ENCODE data around the gene HMGB4.

Gene HMGB4

GRCh38 chr1:33826711-33827110 is 37.2 kb upstream of the HMGB4 start:
- Histone ChIP-seq H3K4me3 (no peak overlapping the region), H3K27me3 (ENCODE audit: low read depth) (no peaks in the 10 kb centered on the region), H3K9me3 (no peaks in the 10 kb centered on the region), H3K36me3 (replicated peaks) (no peaks in the 10 kb centered on the region), H3K4me1 (no peaks in the 10 kb centered on the region)
- in situ Hi-C loops (cut with MboI; ENCODE audit: low sequenced_read_pairs), result no loop called here
- no peak for DNase-seq (ENCODE audit: low spot score in 2 of 2)

DNA sequence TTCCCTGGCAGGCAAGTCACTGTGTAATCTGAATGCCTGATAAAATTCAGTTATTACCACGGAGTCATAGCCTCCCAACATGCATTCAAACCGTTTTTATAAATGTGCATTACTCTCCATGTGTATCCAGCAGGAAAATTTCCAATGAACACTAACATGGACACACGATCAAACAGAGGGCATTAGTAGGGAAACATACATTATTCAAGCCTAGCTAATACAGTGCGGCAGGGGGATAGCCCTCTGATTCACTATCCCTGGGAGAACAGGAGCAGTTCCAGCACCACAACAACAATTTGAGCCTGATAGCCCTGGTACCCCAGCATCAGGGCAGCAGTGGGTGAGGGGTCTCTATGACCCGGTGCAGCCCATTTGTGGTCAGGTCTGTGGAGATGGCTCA is 35.8 kb upstream of the HMGB4 start:
- Histone ChIP-seq H3K4me1 (no peaks in the 10 kb centered on the region), H3K9me3 (no peaks in the 10 kb centered on the region), H3K27me3 (ENCODE audit: low read depth) (no peaks in the 10 kb centered on the region), H3K36me3 (replicated peaks) (no peaks in the 10 kb centered on the region), H3K4me3 (no peak overlapping the region)
- no peak for DNase-seq (ENCODE audit: low spot score in 2 of 2)
- in situ Hi-C loops (cut with MboI; ENCODE audit: low sequenced_read_pairs), result no loop called here

- no peaks in the 10 kb centered on the region for H3K9me3 ChIP-seq
- DNase-seq (ENCODE audit: low spot score in 2 of 2), result no peak
- no peaks in the 10 kb centered on the region for H3K27me3 ChIP-seq (ENCODE audit: low read depth)
- H3K4me3 ChIP-seq, result no peak overlapping the region
- in situ Hi-C loops (cut with MboI; ENCODE audit: low sequenced_read_pairs), result no loop called here
- no peaks in the 10 kb centered on the region for H3K36me3 ChIP-seq (replicated peaks)
- H3K4me1 ChIP-seq, result no peaks in the 10 kb centered on the region
Measured at GRCh38 chr1:33828654-33829053, 35.2 kb upstream of the HMGB4 start.

DNA sequence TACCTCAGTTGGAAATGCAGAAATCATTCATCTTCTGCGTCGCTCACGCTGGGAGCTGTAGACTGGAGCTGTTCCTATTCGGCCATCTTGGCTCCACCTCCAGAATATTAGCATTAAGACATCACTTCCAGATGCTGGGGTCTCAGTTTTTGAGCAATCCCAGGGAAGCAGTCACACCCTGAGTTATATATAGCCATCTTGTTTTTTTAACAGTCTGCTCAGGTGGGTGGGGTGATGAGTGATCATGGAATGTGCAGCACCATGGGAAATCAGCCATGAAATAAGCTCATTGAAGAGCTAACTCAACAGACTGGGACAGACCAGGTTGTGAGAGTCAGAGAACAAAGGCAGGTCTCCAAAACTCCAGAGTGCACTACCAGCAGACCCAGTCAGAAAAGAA is 27.0 kb upstream of the HMGB4 start:
- Histone ChIP-seq H3K4me1 (no peaks in the 10 kb centered on the region), H3K4me3 (no peak overlapping the region), H3K9me3 (no peaks in the 10 kb centered on the region), H3K36me3 (replicated peaks) (no peaks in the 10 kb centered on the region), H3K27me3 (ENCODE audit: low read depth) (no peaks in the 10 kb centered on the region)
- DNase-seq (ENCODE audit: low spot score in 2 of 2), result no peak
- in situ Hi-C loops (cut with MboI; ENCODE audit: low sequenced_read_pairs), result no loop called here

DNA sequence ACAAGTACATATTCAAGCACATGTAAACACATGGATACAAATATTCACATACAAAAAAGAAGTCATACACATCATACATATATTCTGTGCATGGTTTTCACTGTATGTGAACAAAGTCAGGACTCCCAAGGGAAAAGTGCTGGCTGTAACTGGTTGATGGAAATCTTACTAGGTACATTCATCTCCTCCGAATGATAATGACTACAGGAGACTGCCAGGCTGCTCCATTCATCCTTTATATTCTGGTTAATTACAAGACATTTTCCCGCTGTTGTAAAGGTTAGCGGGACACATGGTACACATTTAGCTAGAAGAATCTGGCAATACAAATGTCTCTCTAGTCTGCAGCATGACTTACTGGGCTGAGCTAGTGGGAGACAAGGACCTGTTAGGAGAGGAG is 26.2 kb upstream of the HMGB4 start:
- no peak for DNase-seq (ENCODE audit: low spot score in 2 of 2)
- no peak overlapping the region for H3K4me3 ChIP-seq
- H3K27me3 ChIP-seq (ENCODE audit: low read depth), result no peaks in the 10 kb centered on the region
- H3K36me3 ChIP-seq (replicated peaks), result no peaks in the 10 kb centered on the region
- no peaks in the 10 kb centered on the region for H3K9me3 ChIP-seq
- in situ Hi-C loops (cut with MboI; ENCODE audit: low sequenced_read_pairs), result no loop called here
- H3K4me1 ChIP-seq, result no peaks in the 10 kb centered on the region

DNA sequence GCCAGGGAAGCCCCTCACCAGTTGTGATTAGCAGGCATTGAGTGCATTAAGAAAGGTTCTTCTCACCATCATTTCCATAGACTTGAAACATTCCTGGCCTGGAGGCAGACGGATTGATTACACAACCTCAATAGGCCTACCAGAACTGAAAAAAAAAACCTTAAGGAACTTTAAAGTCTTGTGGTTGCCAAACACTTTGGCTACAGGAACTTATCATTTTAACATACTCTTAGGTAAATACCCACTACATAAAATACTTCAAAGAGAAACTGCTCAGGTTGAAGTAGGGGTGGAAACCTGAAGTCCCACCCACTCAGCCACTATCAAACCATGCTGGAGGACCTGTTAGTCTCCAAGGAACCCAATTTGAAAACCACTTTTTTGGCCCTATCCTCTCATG is 22.4 kb upstream of the HMGB4 start:
- in situ Hi-C loops (cut with MboI; ENCODE audit: low sequenced_read_pairs), result no loop called here
- DNase-seq (ENCODE audit: low spot score in 2 of 2), result no peak

GRCh38 chr1:33842348-33842747 is 21.5 kb upstream of the HMGB4 start:
- Histone ChIP-seq H3K4me3 (no peak overlapping the region), H3K4me1 (no peaks in the 10 kb centered on the region), H3K27me3 (ENCODE audit: low read depth) (no peaks in the 10 kb centered on the region), H3K9me3 (no peaks in the 10 kb centered on the region), H3K36me3 (replicated peaks) (no peaks in the 10 kb centered on the region)
- DNase-seq (ENCODE audit: low spot score in 2 of 2), result no peak
- in situ Hi-C loops (cut with MboI; ENCODE audit: low sequenced_read_pairs), result no loop called here

More for the DNA sequence above, 22.4 kb upstream of the HMGB4 start:
- Histone ChIP-seq H3K27me3 (ENCODE audit: low read depth) (no peaks in the 10 kb centered on the region), H3K4me3 (no peak overlapping the region), H3K36me3 (replicated peaks) (no peaks in the 10 kb centered on the region), H3K4me1 (no peaks in the 10 kb centered on the region), H3K9me3 (no peaks in the 10 kb centered on the region)

- Histone ChIP-seq H3K4me3 (no peak overlapping the region), H3K27me3 (ENCODE audit: low read depth) (no peaks in the 10 kb centered on the region), H3K9me3 (no peaks in the 10 kb centered on the region), H3K4me1 (no peaks in the 10 kb centered on the region), H3K36me3 (replicated peaks) (no peaks in the 10 kb centered on the region)
- in situ Hi-C loops (cut with MboI; ENCODE audit: low sequenced_read_pairs), result no loop called here
- no peak for DNase-seq (ENCODE audit: low spot score in 2 of 2)
Measured at GRCh38 chr1:33844166-33844565, 19.7 kb upstream of the HMGB4 start.

GRCh38 chr1:33846861-33847260 is 17.0 kb upstream of the HMGB4 start:
- no peak overlapping the region for H3K4me3 ChIP-seq

GRCh38 chr1:33848205-33848937 is 15.5 kb upstream of the HMGB4 start:
- H3K36me3 ChIP-seq (replicated peaks), result no peaks in the 10 kb centered on the region
- H3K4me3 ChIP-seq, result no peak overlapping the region
- H3K27me3 ChIP-seq (ENCODE audit: low read depth), result no peaks in the 10 kb centered on the region
- DNase-seq (ENCODE audit: low spot score in 2 of 2), result no peak
- H3K4me1 ChIP-seq, result no peaks in the 10 kb centered on the region
- in situ Hi-C loops (cut with MboI; ENCODE audit: low sequenced_read_pairs), result no loop called here
- no peaks in the 10 kb centered on the region for H3K9me3 ChIP-seq

More at GRCh38 chr1:33846861-33847260, 17.0 kb upstream of the HMGB4 start:
- H3K27me3 ChIP-seq (ENCODE audit: low read depth), result no peaks in the 10 kb centered on the region
- H3K4me1 ChIP-seq, result no peaks in the 10 kb centered on the region
- no peaks in the 10 kb centered on the region for H3K36me3 ChIP-seq (replicated peaks)
- DNase-seq (ENCODE audit: low spot score in 2 of 2), result no peak
- in situ Hi-C loops (cut with MboI; ENCODE audit: low sequenced_read_pairs), result no loop called here
- H3K9me3 ChIP-seq, result no peaks in the 10 kb centered on the region

- in situ Hi-C loops (cut with MboI; ENCODE audit: low sequenced_read_pairs), result no loop called here
Measured at GRCh38 chr1:33849211-33849610, 14.7 kb upstream of the HMGB4 start.

GRCh38 chr1:33850481-33850880 is 13.4 kb upstream of the HMGB4 start:
- Histone ChIP-seq H3K36me3 (replicated peaks) (no peaks in the 10 kb centered on the region), H3K4me3 (no peak overlapping the region), H3K9me3 (no peaks in the 10 kb centered on the region), H3K4me1 (no peaks in the 10 kb centered on the region), H3K27me3 (ENCODE audit: low read depth) (no peaks in the 10 kb centered on the region)
- DNase-seq (ENCODE audit: low spot score in 2 of 2), result no peak
- in situ Hi-C loops (cut with MboI; ENCODE audit: low sequenced_read_pairs), result no loop called here

More at GRCh38 chr1:33849211-33849610, 14.7 kb upstream of the HMGB4 start:
- no peaks in the 10 kb centered on the region for H3K27me3 ChIP-seq (ENCODE audit: low read depth)
- no peaks in the 10 kb centered on the region for H3K9me3 ChIP-seq
- no peak overlapping the region for H3K4me3 ChIP-seq
- no peaks in the 10 kb centered on the region for H3K36me3 ChIP-seq (replicated peaks)
- no peak for DNase-seq (ENCODE audit: low spot score in 2 of 2)
- no peaks in the 10 kb centered on the region for H3K4me1 ChIP-seq

DNA sequence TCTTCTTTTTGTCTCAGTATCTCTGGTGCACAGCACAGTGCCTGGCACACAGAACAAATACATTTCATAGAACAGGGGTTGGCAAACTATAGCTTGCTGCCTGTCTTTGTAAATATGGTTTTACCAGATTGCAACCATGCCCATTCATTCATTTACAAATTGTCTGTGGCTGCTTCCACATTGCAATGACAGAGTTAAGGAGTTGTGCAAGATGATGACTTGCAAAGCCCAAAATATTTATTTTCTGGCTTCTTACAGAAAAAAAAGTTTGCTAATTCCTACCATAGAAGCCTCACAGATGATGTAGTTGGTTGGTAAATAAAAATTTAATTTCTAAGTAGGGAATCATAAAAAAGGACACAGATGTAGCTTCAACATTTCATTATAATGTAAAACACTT is 11.2 kb upstream of the HMGB4 start:
- Histone ChIP-seq H3K9me3 (no peaks in the 10 kb centered on the region), H3K4me1 (no peaks in the 10 kb centered on the region), H3K36me3 (replicated peaks) (no peaks in the 10 kb centered on the region), H3K4me3 (no peak overlapping the region), H3K27me3 (ENCODE audit: low read depth) (no peaks in the 10 kb centered on the region)
- in situ Hi-C loops (cut with MboI; ENCODE audit: low sequenced_read_pairs), result no loop called here
- no peak for DNase-seq (ENCODE audit: low spot score in 2 of 2)

- Histone ChIP-seq H3K4me1 (no peaks in the 10 kb centered on the region), H3K4me3 (no peak overlapping the region), H3K36me3 (replicated peaks) (no peaks in the 10 kb centered on the region), H3K9me3 (no peaks in the 10 kb centered on the region), H3K27me3 (ENCODE audit: low read depth) (no peaks in the 10 kb centered on the region)
- DNase-seq (ENCODE audit: low spot score in 2 of 2), result no peak
- in situ Hi-C loops (cut with MboI; ENCODE audit: low sequenced_read_pairs), result no loop called here
Measured at GRCh38 chr1:33853431-33853830, 10.4 kb upstream of the HMGB4 start.

- Histone ChIP-seq H3K27me3 (ENCODE audit: low read depth) (no peaks in the 10 kb centered on the region), H3K36me3 (replicated peaks) (no peaks in the 10 kb centered on the region), H3K4me3 (no peak overlapping the region), H3K9me3 (no peaks in the 10 kb centered on the region), H3K4me1 (no peaks in the 10 kb centered on the region)
- in situ Hi-C loops (cut with MboI; ENCODE audit: low sequenced_read_pairs), result no loop called here
- no peak for DNase-seq (ENCODE audit: low spot score in 2 of 2)
Measured at GRCh38 chr1:33854091-33854490, 9.8 kb upstream of the HMGB4 start.

All from HAP-1 (cell line).